ENCODE results near the gene RPH3AL.

- no peak for TF ChIP-seq GATA3 (IDR thresholded peaks at IDR 0.05; ENCODE audit: low read depth, low read length)
- TF ChIP-seq GATA2 (IDR thresholded peaks at IDR 0.05; ENCODE audit: low read depth, low read length) = no peak
These were observed 61.0 kb downstream of the RPH3AL start for GRCh38 chr17:291587-291986.

All from SH-SY5Y (cell line).